SH-SY5Y (cell line): ENCODE data around the gene PDHB.

Source experiments
- GATA2 ChIP-seq: IDR thresholded peaks from 2 replicates; pipeline ENCODE4 v1.6.1; 2011; ENCODE audit warnings: mild to moderate bottlenecking, low read depth, low read length
- GATA3 ChIP-seq: IDR thresholded peaks from 2 replicates; pipeline ENCODE4 v1.6.1; 2011; ENCODE audit warnings: low read depth, mild to moderate bottlenecking, low read length, moderate library complexity

DNA sequence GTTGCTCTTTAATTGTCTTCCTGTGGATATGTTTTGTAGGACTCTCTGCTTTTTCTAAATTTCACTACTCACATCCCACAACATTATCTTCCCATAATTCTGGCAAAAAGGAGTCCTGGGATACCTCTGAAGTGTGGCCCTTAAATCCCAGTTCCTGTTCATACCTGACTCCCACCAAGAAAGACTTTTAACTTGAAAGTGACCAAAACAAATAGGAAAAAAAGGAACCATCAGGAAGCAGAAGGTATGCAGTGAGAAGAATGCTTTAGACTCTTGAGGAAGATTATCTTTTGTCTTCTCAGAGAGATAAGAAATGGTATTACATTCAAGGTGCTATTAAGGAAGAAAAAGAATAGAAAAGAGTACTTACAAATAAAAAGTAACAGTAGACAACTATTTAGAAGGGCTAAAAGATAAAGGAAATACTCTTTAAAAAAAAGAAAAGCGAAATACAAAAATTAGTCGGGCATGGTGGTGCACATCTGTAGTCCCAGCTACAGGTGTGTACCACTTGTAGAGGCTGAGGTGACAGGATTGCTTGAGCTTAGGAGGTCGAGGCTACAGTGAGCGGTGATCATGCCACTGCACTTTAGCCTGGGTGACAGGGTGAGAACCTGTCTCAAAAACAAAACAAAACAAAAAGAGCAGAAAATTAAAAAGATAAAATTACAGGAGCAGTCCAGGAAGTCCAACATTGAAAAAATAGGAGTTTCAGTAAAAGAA is 54.1 kb downstream of the PDHB start:
- TF ChIP-seq GATA2 (no peak), GATA3 (no peak)
